ENCODE results near the gene ARMC2.

ARMC2 gene

GRCh38 chr6:108806665-108807064 lies 41.6 kb upstream of the ARMC2 start:
- TF ChIP-seq CTCF (IDR thresholded peaks at IDR 0.05; ENCODE audit: low read length), result no peak
- TF ChIP-seq EZH2 (IDR thresholded peaks at IDR 0.05; ENCODE audit: borderline replicate concordance, low read length), result no peak
- Histone ChIP-seq H3K27ac (ENCODE audit: low read depth, low read length, poor library complexity, severe bottlenecking) (no peak overlapping the region), H3K4me2 (ENCODE audit: low read length) (no peak overlapping the region), H4K20me1 (ENCODE audit: insufficient read depth, low read length) (no peaks in the 10 kb centered on the region), H2AFZ (ENCODE audit: low read length) (no peak overlapping the region), H3K4me3 (ENCODE audit: low read depth, low read length, poor library complexity, severe bottlenecking) (no peak overlapping the region), H3K27me3 (ENCODE audit: insufficient read depth, low read length) (no peaks in the 10 kb centered on the region), H3K9me3 (ENCODE audit: low read length) (no peaks in the 10 kb centered on the region), H3K36me3 (ENCODE audit: insufficient read depth, low read length) (no peaks in the 10 kb centered on the region), H3K4me1 (ENCODE audit: insufficient read depth, low read length, severe bottlenecking) (peaks cover 4% of the 10 kb centered on the region), H3K9me2 (ENCODE audit: low read depth, low read length) (no peaks in the 10 kb centered on the region), H3K79me2 (ENCODE audit: insufficient read depth, low read length) (no peaks in the 10 kb centered on the region), H3K9ac (ENCODE audit: low read length) (no peak overlapping the region), H3F3A (ENCODE audit: insufficient read depth, low read length) (no peaks in the 10 kb centered on the region)

GRCh38 chr6:108807928-108808327 lies 40.3 kb upstream of the ARMC2 start:
- TF ChIP-seq CTCF (IDR thresholded peaks at IDR 0.05; ENCODE audit: low read length), result no peak
- no peak for TF ChIP-seq EZH2 (IDR thresholded peaks at IDR 0.05; ENCODE audit: borderline replicate concordance, low read length)
- Histone ChIP-seq H3K4me2 (ENCODE audit: low read length) (no peak overlapping the region), H3K9ac (ENCODE audit: low read length) (no peak overlapping the region), H3K4me1 (ENCODE audit: insufficient read depth, low read length, severe bottlenecking) (peaks cover 4% of the 10 kb centered on the region), H4K20me1 (ENCODE audit: insufficient read depth, low read length) (no peaks in the 10 kb centered on the region), H3K4me3 (ENCODE audit: low read depth, low read length, poor library complexity, severe bottlenecking) (no peak overlapping the region), H3K27ac (ENCODE audit: low read depth, low read length, poor library complexity, severe bottlenecking) (no peak overlapping the region), H2AFZ (ENCODE audit: low read length) (no peak overlapping the region), H3K9me2 (ENCODE audit: low read depth, low read length) (no peaks in the 10 kb centered on the region), H3K36me3 (ENCODE audit: insufficient read depth, low read length) (no peaks in the 10 kb centered on the region), H3K79me2 (ENCODE audit: insufficient read depth, low read length) (no peaks in the 10 kb centered on the region), H3K27me3 (ENCODE audit: insufficient read depth, low read length) (no peaks in the 10 kb centered on the region), H3K9me3 (ENCODE audit: low read length) (no peaks in the 10 kb centered on the region), H3F3A (ENCODE audit: insufficient read depth, low read length) (no peaks in the 10 kb centered on the region)

- Histone ChIP-seq H3K4me1 (ENCODE audit: insufficient read depth, low read length, severe bottlenecking) (peaks cover 4% of the 10 kb centered on the region), H2AFZ (ENCODE audit: low read length) (no peak overlapping the region), H3K36me3 (ENCODE audit: insufficient read depth, low read length) (no peaks in the 10 kb centered on the region), H3K9me2 (ENCODE audit: low read depth, low read length) (no peaks in the 10 kb centered on the region), H3K27ac (ENCODE audit: low read depth, low read length, poor library complexity, severe bottlenecking) (no peak overlapping the region), H3K9me3 (ENCODE audit: low read length) (no peaks in the 10 kb centered on the region), H3K27me3 (ENCODE audit: insufficient read depth, low read length) (no peaks in the 10 kb centered on the region), H3K4me2 (ENCODE audit: low read length) (no peak overlapping the region), H3K4me3 (ENCODE audit: low read depth, low read length, poor library complexity, severe bottlenecking) (no peak overlapping the region), H4K20me1 (ENCODE audit: insufficient read depth, low read length) (no peaks in the 10 kb centered on the region), H3K79me2 (ENCODE audit: insufficient read depth, low read length) (no peaks in the 10 kb centered on the region), H3F3A (ENCODE audit: insufficient read depth, low read length) (no peaks in the 10 kb centered on the region), H3K9ac (ENCODE audit: low read length) (no peak overlapping the region)
- TF ChIP-seq EZH2 (IDR thresholded peaks at IDR 0.05; ENCODE audit: borderline replicate concordance, low read length), result no peak
- TF ChIP-seq CTCF (IDR thresholded peaks at IDR 0.05; ENCODE audit: low read length), result no peak
These were observed 39.0 kb upstream of the ARMC2 start for GRCh38 chr6:108809211-108809610.

All from OCI-LY1 (cell line).